HUES48 (cell line): Measurements from ENCODE around the gene TLE6.
"Not testable (repeated sequence)": the region's sequence is repeated elsewhere in the genome, so short reads cannot be mapped to it uniquely, and the experiment has no call there.

Source experiments
- H3K27ac ChIP-seq: one replicate; pipeline ENCODE4 v1.7.0; 2013; ENCODE audit warnings: low read depth, low read length, inconsistent platforms
- H3K27me3 ChIP-seq: 2 replicates; pipeline ENCODE4 v1.6.1; 2013; ENCODE audit warnings: mild to moderate bottlenecking, low read length; ENCODE audit not compliant: control insufficient read depth, insufficient read depth
- H3K36me3 ChIP-seq: 2 replicates; pipeline ENCODE4 v1.6.1; 2013; ENCODE audit warnings: low read length; ENCODE audit not compliant: control insufficient read depth, insufficient read depth
- H3K4me1 ChIP-seq: 2 replicates; pipeline ENCODE4 v1.6.1; 2013; ENCODE audit warnings: mild to moderate bottlenecking, low read length; ENCODE audit not compliant: control insufficient read depth, insufficient read depth
- H3K4me3 ChIP-seq: 2 replicates; pipeline ENCODE4 v1.5.1; 2013; ENCODE audit warnings: mild to moderate bottlenecking, low read depth, low read length
- H3K9ac ChIP-seq: 2 replicates; pipeline ENCODE4 v1.6.1; 2013; ENCODE audit warnings: mild to moderate bottlenecking, low read depth, low read length, moderate library complexity
- H3K9me3 ChIP-seq: 2 replicates; pipeline ENCODE4 v1.6.1; 2013; ENCODE audit warnings: low read length; ENCODE audit not compliant: control insufficient read depth, insufficient read depth

TLE6 gene

DNA sequence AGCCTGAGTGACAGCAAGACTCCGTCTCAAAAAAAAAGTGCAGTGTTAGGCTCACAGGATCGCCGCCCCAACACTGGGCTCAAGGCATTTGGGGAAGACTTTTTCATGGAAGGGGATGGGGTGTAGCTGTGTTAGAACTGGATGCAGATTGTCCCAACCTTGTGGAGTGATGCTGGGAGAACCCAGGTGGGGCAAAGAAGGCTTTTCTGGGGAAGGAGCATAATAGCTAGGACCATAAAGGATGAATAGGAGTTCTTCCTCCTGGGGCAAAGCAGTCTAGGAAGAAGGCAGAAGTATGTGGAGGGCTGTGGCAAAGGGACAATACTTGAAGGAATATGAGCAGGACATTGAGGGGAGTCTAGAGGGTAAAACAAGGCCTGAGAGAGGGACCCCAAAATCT is 11.2 kb downstream of the TLE6 start:
- peaks cover 22% of the 10 kb centered on the region for H3K4me1 ChIP-seq
- no peaks in the 10 kb centered on the region for H3K27me3 ChIP-seq
- H3K9me3 ChIP-seq: no peaks in the 10 kb centered on the region
- H3K36me3 ChIP-seq: no peaks in the 10 kb centered on the region
- H3K4me3 ChIP-seq: no peak overlapping the region
- no peak overlapping the region for H3K27ac ChIP-seq
- no peak overlapping the region for H3K9ac ChIP-seq

DNA sequence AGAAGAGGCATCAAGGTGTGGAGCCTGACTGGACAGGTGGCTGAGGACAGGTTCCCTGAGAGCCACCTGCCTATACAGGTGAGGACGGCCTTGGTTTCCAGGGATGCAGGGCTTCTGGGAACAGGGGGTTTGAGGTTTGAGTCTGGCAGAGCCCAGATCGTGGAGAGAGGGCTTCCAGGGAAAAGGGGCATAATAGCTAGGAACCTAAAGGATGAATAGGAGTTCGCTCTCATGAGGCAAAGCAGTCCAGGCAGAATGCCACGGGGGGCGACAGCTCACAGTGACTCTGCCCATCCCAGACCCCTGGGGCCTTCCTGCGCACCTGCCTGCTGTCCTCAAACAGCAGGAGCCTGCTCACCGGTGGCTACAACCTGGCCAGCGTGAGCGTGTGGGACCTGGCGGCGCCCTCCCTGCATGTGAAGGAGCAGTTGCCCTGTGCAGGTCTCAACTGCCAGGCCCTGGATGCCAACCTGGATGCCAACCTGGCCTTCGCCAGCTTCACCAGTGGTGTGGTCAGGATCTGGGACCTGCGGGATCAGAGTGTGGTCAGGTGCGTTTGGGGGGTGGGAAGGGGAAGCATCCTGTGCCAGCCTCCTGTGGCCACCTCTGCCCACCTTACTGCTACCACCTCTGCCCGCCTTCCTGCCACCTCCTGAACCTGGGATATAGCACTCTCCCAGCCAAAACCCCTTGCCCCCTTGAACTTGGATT is 12.0 kb downstream of the TLE6 start:
- H3K36me3 ChIP-seq: no peaks in the 10 kb centered on the region
- H3K4me1 ChIP-seq: peaks cover 20% of the 10 kb centered on the region
- no peaks in the 10 kb centered on the region for H3K9me3 ChIP-seq
- no peak overlapping the region for H3K27ac ChIP-seq
- no peak overlapping the region for H3K9ac ChIP-seq
- no peaks in the 10 kb centered on the region for H3K27me3 ChIP-seq
- H3K4me3 ChIP-seq: no peak overlapping the region

DNA sequence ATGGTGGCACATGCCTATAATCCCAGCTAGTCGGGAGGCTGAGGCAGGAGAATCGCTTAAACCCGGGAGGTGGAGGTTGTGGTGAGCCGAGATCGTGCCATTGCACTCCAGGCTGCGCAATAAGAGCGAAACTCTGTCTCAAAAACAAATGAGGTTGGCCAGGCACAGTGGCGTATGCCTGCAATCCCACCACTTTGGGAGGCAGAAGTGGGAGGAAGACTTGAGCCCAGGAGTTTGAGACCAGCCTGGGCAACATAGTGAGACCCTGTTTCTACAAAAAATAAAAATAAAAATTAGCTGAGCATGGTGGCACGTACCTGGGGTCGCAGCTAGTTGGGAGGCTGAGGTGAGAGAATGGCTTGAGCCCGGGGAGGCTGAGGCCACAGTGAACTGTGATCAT is 15.0 kb downstream of the TLE6 start:
- H3K4me3 ChIP-seq, H3K9ac ChIP-seq, H3K36me3 ChIP-seq, H3K27me3 ChIP-seq, H3K27ac ChIP-seq, H3K9me3 ChIP-seq: not testable (repeated sequence)
- peaks cover 11% of the 10 kb centered on the region for H3K4me1 ChIP-seq

DNA sequence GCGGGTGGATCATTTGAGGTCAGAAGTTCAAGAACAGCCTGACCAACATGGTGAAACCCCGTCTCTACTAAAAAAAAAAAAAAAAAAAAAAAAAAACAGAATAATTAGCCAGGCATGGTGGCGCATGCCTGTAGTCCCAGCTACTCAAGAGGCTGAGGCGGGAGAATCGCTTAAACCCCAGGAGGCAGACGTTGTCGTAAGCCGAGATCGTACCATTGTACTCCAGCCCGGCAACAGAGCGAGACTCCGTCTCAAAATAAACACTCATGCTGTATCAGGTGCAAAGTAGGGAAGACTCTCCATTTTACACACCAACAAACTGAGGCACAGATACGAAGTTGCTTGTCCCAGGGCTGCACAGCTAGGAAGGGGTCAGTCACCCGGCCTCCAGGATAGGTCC is 15.6 kb downstream of the TLE6 start:
- H3K36me3 ChIP-seq: no peaks in the 10 kb centered on the region
- H3K4me3 ChIP-seq: no peak overlapping the region
- no peaks in the 10 kb centered on the region for H3K27me3 ChIP-seq
- no peaks in the 10 kb centered on the region for H3K9me3 ChIP-seq
- H3K4me1 ChIP-seq: peaks cover 5% of the 10 kb centered on the region; the same call in 1 of the 2 replicates
- H3K27ac ChIP-seq: no peak overlapping the region
- H3K9ac ChIP-seq: no peak overlapping the region

DNA sequence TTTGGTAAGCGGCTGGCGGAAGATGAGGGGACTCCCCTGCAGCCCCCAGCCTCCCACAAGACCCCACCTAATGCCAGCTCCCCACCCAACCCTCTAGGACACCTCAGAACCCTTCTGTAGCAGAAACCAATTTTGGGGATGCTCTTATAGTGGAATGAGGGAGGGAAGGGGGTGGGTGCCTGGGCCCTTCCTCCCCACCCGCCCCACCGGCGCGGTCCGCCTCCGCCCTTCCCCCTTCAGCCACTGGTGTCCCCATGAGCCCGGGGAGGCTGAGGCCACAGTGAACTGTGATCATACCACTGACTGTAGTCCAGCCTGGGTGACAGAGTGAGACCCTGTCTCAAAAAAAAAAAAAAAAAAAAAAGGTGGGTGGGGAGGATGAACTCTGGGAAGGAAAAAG is 16.2 kb downstream of the TLE6 start:
- Histone ChIP-seq H3K4me1 (peaks cover 5% of the 10 kb centered on the region; the same call in 1 of the 2 replicates), H3K9ac (no peak overlapping the region), H3K36me3 (no peaks in the 10 kb centered on the region), H3K27ac (no peak overlapping the region), H3K27me3 (no peaks in the 10 kb centered on the region), H3K9me3 (no peaks in the 10 kb centered on the region), H3K4me3 (no peak overlapping the region)

DNA sequence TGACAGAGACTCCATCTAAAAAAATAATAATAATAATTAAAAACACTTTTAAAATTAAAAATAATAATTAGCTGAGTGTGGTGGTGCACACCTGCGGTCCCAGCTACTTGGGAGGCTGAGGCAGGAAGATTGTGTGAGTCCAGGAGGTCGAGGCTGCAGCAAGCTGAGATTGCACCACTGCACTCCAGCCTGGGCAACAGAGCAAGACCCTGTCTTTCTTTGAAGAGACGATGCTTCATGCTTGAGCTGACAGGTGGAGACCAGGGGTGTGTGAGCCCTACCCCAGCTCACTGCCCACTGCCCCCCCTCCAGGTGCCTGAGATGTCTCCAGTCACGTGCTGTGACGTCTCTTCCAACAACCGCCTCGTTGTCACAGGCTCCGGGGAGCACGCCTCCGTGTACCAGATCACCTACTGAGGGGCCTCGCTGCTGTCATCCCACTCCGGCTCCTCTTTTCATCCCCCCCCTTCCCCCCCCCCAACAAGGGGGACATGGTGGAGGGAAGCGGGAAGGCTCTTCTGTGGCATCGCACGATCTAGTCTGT is 17.3 kb downstream of the TLE6 start:
- no peak overlapping the region for H3K4me3 ChIP-seq
- no peaks in the 10 kb centered on the region for H3K27me3 ChIP-seq
- H3K4me1 ChIP-seq: peaks cover 5% of the 10 kb centered on the region; the same call in 1 of the 2 replicates
- no peaks in the 10 kb centered on the region for H3K36me3 ChIP-seq
- H3K9me3 ChIP-seq: no peaks in the 10 kb centered on the region
- H3K27ac ChIP-seq: no peak overlapping the region
- H3K9ac ChIP-seq: no peak overlapping the region

DNA sequence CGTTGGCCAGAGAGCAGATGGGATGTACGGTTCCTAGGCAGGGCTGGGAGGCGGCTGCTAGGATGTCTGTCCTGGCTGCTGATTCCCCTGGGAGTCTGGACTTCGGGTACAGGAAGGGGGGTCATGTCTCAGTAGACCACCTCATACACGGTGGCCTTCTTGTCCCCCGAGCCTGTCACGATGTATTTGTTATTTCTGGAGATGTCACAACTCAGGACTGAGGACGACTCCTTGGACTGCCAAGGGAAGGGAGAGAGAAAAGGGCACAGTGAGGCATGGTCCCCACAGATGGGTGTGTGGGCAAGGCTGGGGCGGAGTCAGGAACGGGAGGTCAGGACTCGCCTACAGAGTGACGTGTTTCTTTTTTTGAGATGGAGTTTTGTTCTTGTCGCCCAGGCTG is 20.4 kb downstream of the TLE6 start:
- Histone ChIP-seq H3K4me3 (no peak overlapping the region), H3K27ac (no peak overlapping the region), H3K27me3 (no peaks in the 10 kb centered on the region), H3K4me1 (peaks cover 5% of the 10 kb centered on the region; the same call in 1 of the 2 replicates), H3K9me3 (no peaks in the 10 kb centered on the region), H3K9ac (no peak overlapping the region), H3K36me3 (0 out of 2 replicates have a peak, but pooled peaks cover 3% of the 10 kb centered on the region)

DNA sequence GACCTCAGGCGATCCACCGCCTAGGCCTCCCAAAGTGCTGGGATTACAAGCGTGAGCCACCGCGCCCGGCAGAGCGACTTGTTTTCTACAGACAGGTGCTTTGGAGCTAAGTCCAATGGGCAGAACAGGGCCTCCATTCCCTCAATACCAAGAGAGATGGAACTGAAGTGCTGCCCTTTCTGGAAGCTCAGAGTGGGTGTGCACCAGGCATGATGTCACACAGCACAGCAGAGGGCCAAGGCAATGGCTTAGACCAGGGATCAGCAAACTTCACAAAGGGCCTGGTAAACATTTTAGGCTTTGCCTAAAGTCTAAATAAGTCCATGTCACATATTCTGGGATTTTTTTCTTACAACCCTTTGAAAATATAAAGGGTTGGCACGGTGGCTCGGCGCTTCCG is 21.3 kb downstream of the TLE6 start:
- no peak overlapping the region for H3K4me3 ChIP-seq
- H3K9ac ChIP-seq: no peak overlapping the region
- H3K27me3 ChIP-seq: no peaks in the 10 kb centered on the region
- 0 out of 2 replicates have a peak, but pooled peaks cover 3% of the 10 kb centered on the region for H3K36me3 ChIP-seq
- H3K9me3 ChIP-seq: no peaks in the 10 kb centered on the region
- H3K4me1 ChIP-seq: no peaks in the 10 kb centered on the region
- no peak overlapping the region for H3K27ac ChIP-seq

DNA sequence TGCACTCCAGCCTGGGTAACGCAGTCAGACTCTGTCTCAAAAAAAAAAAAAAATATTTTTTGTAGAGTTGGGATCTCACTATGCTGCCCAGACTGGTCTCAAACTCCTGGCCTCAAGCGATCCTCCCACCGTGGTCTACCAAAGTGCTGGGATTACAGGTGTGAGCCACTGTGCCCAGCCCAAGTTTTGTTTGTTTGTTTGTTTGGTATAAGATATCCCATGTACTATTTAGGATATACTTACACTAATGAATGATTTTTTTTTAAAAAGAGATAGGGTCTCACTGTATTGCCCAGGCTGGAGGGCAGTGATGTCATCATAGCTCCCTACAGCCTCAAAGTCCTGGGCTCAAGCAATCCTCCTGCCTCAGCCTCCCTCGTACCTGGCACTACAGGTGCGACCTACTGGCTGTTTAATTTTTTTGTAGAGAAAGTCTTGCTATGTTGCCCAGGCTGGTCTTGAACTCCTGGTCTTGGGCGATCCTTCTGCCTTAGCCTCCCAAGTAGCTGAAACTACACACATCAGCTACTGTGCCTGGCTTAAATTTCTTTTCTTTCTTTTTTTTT is 24.0 kb downstream of the TLE6 start:
- H3K27ac ChIP-seq: no peak overlapping the region
- H3K36me3 ChIP-seq: 0 out of 2 replicates have a peak, but pooled peaks cover 3% of the 10 kb centered on the region
- no peak overlapping the region for H3K4me3 ChIP-seq
- H3K27me3 ChIP-seq: no peaks in the 10 kb centered on the region
- no peaks in the 10 kb centered on the region for H3K9me3 ChIP-seq
- no peaks in the 10 kb centered on the region; the same call in 1 of the 2 replicates for H3K4me1 ChIP-seq
- no peak overlapping the region for H3K9ac ChIP-seq

DNA sequence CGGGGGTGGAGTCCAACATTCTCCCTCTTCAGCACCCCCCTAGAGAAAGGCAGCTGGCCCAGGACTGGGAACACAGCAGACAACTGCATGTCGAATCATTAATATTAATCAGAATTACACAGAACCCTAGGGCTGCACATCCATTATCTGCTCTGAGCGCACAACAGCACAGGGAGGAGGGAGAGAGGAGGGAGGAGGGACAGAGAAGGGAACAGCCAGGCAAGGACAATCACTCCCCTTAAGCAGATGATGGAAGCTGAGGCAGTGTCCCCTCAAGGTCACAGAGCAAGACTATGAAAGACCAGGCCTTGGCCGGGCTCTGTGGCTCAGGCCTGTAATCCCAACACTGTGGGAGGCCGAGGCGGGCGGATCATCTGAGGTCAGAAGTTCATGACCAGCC is 25.7 kb downstream of the TLE6 start:
- Histone ChIP-seq H3K4me3 (no peak overlapping the region), H3K9ac (no peak overlapping the region), H3K36me3 (0 out of 2 replicates have a peak, but pooled peaks cover 3% of the 10 kb centered on the region), H3K27ac (no peak overlapping the region), H3K4me1 (no peaks in the 10 kb centered on the region; the same call in 1 of the 2 replicates), H3K27me3 (no peaks in the 10 kb centered on the region), H3K9me3 (no peaks in the 10 kb centered on the region)

DNA sequence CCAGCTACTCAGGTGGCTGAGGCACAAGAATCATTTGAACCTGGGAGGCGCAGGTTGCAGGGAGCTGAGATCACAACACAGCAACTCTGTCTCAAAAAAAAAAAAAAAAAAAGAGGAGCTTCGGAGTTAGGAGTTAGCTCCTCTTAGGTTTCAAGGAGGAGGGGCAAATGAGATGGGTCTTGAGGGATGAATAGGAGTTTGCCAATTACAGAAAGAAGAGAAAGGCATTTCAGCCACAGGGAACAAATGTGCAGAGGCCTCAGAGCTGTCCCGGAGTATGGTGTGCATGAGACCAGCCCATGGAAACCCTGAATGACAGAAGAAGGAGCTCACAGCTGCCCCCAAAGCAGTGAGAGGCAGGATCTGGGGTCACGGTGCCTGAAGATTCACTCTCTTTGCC is 27.2 kb downstream of the TLE6 start:
- Histone ChIP-seq H3K27ac (no peak overlapping the region), H3K27me3 (no peaks in the 10 kb centered on the region), H3K36me3 (0 out of 2 replicates have a peak, but pooled peaks cover 3% of the 10 kb centered on the region), H3K4me3 (no peak overlapping the region), H3K9me3 (no peaks in the 10 kb centered on the region), H3K9ac (no peak overlapping the region), H3K4me1 (no peaks in the 10 kb centered on the region; the same call in 1 of the 2 replicates)
